ENCODE data around the gene VARS1.

The VARS1 gene

DNA sequence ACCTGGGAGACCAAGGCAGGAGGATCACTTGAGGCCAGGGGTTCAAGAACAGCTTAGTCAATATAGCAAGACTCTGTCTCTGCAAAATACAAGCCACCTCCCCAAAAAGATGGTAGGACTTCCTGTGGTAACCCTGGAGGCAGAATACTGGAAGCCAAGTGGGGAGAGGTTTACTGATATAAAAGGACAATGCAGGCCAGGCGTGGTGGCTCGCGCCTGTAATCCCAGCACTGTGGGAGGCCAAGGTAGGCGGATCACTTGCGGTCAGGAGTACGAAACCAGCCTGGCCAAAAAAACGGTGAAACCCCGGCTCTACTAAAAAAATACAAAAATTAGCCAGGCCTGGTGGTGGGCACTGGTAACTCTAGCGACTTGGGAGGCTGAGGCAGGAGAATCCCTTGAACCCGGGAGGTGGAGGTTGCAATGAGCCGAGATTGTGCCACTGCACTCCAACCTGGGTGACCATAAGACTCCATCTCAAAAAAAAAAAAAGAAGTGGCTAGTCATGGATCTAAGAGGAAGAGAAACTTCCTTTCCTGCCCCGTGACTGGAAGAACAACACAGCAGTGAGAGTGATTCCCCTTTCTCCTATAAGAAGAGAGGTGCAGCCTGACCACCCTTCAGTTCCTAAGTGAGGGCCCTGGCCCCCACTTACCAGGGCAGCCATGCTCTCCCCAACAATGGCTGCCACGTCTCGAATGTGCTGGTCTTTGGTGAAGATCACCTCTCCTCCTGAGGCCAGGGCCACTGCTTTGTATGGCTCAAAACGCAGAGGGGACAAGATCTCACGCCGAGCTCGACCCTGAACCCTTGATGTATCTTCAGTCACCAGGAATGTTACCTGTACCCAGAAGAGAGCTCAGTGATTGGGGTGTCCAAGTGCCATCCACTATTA lies 26.9 kb downstream of the VARS1 start:
- no peak for DNase-seq

- DNase-seq = no peak
Observed at GRCh38 chr6:31767096-31767645, 28.4 kb downstream of the VARS1 start.

DNA sequence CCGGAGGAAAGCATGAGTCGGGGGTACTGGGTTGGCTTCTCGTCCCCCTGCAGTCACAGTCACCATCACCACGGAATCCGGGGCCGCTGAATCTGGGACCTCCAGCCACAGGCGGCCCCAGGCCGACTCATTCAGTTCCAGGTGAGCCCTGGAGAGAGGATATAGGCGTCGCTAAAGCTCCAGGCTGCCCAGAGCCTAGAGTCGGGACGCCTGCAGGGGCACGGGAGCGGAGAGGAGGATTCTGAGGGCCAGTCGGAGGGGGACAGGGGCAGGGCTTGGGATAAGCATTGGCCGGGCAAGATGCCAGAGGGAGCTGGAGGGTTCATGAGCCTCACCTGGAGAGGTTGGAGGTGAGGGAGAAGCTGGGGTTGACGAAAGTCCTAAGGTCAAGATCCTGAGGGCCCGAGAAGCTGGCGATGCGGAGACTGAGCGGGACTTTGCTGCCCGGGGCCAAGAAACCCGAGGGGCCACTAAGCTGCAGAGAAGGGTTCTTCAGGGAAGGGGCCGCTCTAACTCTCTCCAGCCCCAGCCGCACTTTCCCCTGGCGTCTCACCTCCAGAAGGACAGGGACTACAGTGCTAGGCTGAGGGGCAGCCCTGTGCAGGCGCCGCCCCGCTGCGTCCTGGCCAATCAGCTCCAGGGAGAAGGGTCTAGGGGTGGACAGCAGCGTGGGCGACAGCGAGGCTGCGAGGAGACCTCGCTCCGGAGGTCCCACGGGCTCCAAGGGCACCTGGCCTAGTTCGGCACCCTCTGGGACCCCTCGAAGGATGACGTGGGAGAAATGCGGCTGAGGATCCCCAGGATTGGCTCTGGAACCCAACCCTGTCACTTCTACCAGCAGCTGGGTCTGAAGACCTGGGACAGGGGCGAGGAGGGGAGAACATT lies 29.4 kb downstream of the VARS1 start:
- peak; percentile 77 for DNase-seq

- DNase-seq = no peak
Observed at GRCh38 chr6:31765559-31765909, 30.0 kb downstream of the VARS1 start.

GRCh38 chr6:31764198-31764597 lies 31.4 kb downstream of the VARS1 start:
- peak; percentile 25 for DNase-seq

GRCh38 chr6:31763619-31763940 lies 32.0 kb downstream of the VARS1 start:
- DNase-seq = peak; percentile 70

DNA sequence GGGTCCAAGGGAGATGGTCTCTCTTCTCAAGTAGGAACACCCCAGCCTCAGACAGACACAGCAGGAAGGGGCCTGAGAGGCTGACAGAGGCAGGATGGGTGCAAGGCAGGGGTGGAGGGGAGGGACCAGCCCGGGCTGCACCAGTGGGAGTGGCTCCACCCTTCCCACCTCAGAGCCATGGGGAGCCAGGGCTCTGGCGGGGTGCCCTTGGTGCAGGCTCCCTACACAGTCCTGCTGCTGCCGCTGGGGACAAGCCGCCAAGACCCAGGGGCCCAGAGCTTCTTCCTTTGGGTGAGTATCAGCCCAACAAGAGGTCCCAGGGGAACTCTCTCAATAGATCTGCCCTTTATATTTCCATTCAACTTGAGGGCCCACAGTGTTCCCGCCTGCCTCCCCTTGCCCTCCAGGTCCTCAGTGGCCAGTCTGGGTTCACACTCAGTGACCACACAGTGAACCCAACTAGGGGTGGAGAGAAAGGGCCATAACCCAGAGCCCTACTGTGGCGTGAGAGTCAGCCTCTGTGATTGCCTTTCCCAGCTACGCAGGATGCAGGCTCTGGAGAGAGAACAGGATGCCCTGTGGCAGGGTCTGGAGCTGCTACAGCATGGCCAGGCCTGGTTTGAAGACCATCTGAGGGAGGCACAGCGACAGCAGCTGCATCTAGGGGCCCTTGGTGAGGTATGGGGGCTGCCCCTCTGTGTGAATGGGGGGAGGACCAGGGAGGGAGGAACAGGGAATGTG lies 32.5 kb downstream of the VARS1 start:
- no peak for DNase-seq

DNA sequence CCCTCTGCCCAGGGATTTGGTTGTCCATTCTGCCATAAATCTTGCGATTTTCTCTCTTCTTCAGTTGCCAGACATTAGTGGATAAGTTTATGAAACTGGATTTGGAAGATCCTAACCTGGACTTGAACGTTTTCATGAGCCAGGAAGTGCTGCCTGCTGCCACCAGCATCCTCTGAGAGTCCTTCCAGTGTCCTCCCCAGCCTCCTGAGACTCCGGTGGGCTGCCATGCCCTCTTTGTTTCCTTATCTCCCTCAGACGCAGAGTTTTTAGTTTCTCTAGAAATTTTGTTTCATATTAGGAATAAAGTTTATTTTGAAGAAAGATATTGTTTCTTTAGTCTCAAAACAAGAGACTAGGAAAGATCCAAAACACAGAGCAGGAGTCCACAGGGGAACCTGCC lies 33.2 kb downstream of the VARS1 start, which contains the start of gene SAPCD1:
Gene SAPCD1 (plus strand): TSS at position 301 of the 400 bp plus-strand sequence. CDS start 399 bp downstream, outside the sequence.
- DNase-seq = no peak

GRCh38 chr6:31761343-31761742 lies 34.2 kb downstream of the VARS1 start:
- no peak for DNase-seq

- DNase-seq = no peak
Observed at GRCh38 chr6:31760790-31761189, 34.8 kb downstream of the VARS1 start.

GRCh38 chr6:31758281-31758680 lies 37.3 kb downstream of the VARS1 start:
- no peak for DNase-seq

GRCh38 chr6:31752739-31753319 lies 42.7 kb downstream of the VARS1 start:
- no peak for DNase-seq

- no peak for DNase-seq
Observed at GRCh38 chr6:31750411-31751022, 45.0 kb downstream of the VARS1 start.

DNA sequence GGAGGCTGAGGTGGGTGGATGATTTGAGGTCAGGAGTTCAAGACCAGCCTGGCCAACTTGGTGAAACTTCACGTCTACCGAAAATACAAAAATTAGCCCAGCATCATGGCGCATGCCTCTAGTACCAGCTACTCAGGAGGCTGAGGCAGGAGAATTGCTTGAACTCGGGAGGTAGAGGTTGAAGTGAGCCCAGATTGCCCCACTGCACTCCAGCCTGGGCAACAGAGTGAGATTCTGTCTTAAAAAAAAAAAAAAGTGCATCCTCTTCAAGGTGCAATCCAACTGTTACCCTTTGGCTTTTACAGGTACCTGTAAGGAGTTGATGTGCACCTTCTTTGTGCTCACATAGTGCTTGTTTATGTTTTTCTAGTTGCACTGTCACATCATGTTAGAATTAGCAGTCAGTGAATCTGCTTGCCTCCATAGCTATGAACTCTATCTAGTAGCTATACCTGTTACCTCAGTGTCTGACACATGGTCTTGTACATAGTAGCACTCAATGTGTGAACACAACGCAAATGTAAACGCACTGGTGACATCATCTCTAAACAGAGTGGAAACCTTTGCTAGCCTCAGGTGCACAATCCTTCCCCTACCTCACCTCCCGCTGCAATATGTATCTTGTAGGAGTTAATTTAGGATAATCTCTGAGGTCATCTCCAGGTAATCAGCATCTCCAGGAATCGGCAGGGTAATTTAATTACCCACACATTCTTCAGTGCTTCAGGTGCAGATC lies 46.1 kb downstream of the VARS1 start:
- peak; percentile 45 for DNase-seq
